ENCODE measurements around the gene TSPEAR.

TSPEAR gene

DNA sequence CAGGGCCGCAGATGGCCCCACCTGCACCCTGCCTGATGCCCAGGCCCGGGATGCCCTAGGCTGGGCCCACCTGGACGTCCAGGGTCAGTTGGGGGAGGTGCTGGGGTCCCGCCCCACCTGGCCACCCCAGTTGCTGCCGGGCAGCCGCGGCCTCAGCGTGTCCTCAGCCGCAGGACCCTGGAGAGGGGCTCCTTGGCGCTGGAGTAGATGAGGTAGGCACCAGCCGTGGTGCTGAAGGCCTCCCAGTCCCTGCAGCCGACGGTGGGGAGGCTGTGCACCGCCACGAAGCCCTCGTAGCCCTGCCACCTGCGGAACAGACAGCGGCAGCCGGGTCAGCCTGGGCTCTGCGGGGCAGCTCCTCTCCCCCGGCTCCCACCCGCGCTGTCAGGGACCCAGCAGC lies 211.7 kb downstream of the TSPEAR start:
- Histone ChIP-seq H3K9me3 (ENCODE audit: control insufficient read depth, low read length) (peaks cover 14% of the 10 kb centered on the region), H3K4me1 (ENCODE audit: control insufficient read depth, insufficient read depth, low read length, poor library complexity, severe bottlenecking) (no peaks in the 10 kb centered on the region), H3K4me3 (ENCODE audit: extremely low read depth, insufficient read depth, low read length, poor library complexity, severe bottlenecking) (no peak overlapping the region), H3K27ac (ENCODE audit: low read depth, low read length, severe bottlenecking) (no peak overlapping the region), H3K36me3 (ENCODE audit: control insufficient read depth, insufficient read depth, low read length) (no peaks in the 10 kb centered on the region)
- WGBS, 2 experiments (ENCODE audit: insufficient coverage in 2 of 2), result 90 to 91% methylated on average over 20 to 22 of the region's 23 CpGs

DNA sequence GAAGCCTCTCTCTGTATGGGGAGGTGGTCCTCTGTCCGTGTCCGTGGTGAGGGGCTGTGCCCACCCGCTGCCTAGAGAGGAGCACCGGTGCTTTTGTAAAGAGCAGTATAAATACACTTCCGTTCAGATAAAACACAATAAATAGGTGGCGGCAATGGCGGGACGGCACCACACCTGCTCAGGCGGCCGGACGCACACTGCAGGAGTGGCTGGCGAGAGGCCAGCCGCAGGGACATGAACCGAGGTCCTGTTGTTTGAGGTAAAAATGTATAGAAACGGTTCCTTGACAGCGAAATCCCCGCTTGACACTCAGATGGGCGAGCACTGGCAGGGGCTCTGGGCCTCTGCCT lies 212.2 kb downstream of the TSPEAR start:
- H3K4me1 ChIP-seq (ENCODE audit: control insufficient read depth, insufficient read depth, low read length, poor library complexity, severe bottlenecking), result no peaks in the 10 kb centered on the region
- no peak overlapping the region for H3K4me3 ChIP-seq (ENCODE audit: extremely low read depth, insufficient read depth, low read length, poor library complexity, severe bottlenecking)
- no peak overlapping the region for H3K27ac ChIP-seq (ENCODE audit: low read depth, low read length, severe bottlenecking)
- 95 to 97% methylated on average over 11 to 15 of the region's 18 CpGs for WGBS, 2 experiments (ENCODE audit: insufficient coverage in 2 of 2)
- H3K36me3 ChIP-seq (ENCODE audit: control insufficient read depth, insufficient read depth, low read length), result no peaks in the 10 kb centered on the region
- peaks cover 19% of the 10 kb centered on the region for H3K9me3 ChIP-seq (ENCODE audit: control insufficient read depth, low read length)

DNA sequence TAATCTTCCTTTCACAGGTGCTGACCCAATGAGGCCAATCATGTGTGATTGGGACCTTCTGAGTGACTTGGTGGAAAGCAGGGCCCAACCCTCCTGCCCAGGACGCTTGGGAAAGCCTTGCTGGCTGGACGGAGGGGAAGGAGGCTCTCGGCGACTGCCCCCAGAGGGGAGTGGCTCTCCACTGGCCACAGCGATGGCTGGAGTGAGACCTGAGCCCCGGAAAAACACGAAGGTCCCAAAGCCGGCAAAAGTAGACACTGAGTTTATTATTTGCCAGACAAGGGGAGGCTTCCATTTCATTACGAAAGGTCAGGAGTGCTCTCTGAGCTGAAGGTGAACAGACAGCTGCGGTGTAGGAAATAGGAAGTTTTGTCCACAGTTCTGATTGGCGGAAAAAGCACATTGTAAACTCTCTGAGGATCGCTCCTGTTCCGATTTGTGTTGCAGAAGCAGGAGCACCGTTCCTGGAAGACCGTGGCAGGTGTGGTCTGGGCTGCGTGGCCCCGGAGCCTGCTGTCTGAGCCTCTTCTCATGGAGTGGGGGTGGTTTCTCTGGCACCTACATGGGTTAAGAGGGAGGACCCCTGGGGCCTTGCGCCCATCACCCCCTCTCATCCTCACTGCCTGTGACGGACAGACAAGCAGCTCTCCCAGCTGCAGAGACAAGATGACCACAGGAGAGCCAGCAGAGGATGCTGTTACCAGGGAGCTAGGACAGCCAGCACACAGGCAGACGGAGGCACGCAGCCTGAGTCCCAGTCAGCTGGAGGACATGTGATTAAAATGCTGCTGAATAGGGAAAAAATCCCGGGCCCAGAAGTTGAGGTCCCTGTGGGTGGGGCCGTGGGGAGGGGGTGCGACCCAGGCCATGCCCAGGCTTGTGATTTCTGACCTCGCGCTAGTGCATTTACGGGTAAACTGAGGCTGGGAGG lies 212.8 kb downstream of the TSPEAR start:
- 86 to 89% methylated on average over 20 to 24 of the region's 27 CpGs for WGBS, 2 experiments (ENCODE audit: insufficient coverage in 2 of 2)
- Histone ChIP-seq H3K4me3 (ENCODE audit: extremely low read depth, insufficient read depth, low read length, poor library complexity, severe bottlenecking) (no peak overlapping the region), H3K4me1 (ENCODE audit: control insufficient read depth, insufficient read depth, low read length, poor library complexity, severe bottlenecking) (no peaks in the 10 kb centered on the region), H3K27ac (ENCODE audit: low read depth, low read length, severe bottlenecking) (no peak overlapping the region), H3K9me3 (ENCODE audit: control insufficient read depth, low read length) (peaks cover 25% of the 10 kb centered on the region), H3K36me3 (ENCODE audit: control insufficient read depth, insufficient read depth, low read length) (no peaks in the 10 kb centered on the region)

DNA sequence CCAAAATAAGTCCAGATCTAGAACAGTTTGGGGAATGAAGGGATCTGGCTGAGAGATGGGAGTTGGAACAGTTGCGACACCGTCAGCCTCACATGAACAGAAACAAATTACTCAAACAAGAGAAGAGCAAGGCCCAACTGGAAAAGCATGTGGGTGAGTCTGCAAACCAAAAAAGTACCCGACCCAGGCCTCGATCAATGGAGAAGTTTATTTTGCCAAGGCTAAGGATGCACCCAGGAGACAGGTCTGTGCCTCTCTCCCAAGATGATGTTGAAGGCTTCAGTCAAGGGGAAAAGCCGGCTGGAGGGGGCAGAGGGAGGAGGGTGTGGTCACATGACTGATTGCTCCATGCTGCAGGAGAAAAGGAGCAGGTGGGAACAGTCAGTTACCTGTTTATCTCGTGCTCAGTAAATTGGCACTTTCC lies 213.7 kb downstream of the TSPEAR start:
- Histone ChIP-seq H3K27ac (ENCODE audit: low read depth, low read length, severe bottlenecking) (no peak overlapping the region), H3K4me3 (ENCODE audit: extremely low read depth, insufficient read depth, low read length, poor library complexity, severe bottlenecking) (no peak overlapping the region), H3K36me3 (ENCODE audit: control insufficient read depth, insufficient read depth, low read length) (no peaks in the 10 kb centered on the region), H3K4me1 (ENCODE audit: control insufficient read depth, insufficient read depth, low read length, poor library complexity, severe bottlenecking) (no peaks in the 10 kb centered on the region), H3K9me3 (ENCODE audit: control insufficient read depth, low read length) (peaks cover 34% of the 10 kb centered on the region)
- WGBS, 2 experiments (ENCODE audit: insufficient coverage in 2 of 2), result 66 to 67% methylated on average over 4 of the region's 6 CpGs

DNA sequence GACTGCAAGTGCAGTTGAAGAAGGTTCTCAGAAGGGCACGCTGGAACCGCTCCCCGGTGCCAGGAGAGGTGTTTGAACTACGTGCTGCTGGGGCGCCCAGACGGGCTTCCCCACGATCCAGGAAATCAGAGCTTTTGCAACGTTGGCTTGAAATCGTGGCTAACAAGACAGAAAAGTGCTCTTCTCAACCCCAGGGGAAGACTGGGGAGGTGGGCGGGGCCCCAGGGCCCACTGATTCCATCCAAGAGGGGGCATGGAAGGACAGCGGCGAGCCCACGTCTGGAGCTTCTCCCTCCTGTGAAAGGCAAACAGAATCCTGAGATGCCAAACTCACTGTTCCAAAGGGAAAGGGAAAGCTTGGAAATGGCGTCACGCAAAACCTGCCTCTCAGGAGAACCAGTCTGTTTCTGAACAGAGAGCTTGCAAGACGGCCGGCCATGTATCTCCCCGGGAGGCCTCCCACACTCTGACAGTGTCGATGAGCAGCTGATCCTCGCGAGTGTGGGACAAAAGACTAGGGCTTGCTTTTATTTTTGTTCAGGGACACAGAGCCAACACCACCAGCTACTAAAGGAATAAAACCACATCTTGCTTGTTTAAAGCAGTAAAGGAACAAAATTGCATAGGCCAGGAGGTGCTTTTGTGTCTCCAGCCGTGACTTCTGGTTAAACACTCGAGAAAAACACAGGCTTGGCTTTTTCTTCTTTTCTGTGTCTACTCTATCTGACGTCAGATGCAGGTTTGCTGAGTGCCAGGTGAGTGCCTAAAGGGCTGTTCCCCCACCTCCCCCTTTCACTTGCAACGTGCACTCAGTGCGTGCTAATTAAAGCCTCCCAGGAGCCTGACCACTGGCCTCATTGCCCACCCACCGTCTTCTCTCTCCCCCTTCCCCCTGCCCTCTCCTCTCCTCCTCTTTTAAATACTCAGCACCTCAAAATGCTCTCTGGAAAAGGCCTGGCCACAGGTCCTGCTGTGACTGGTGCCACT lies 214.5 kb downstream of the TSPEAR start:
- no peak overlapping the region for H3K27ac ChIP-seq (ENCODE audit: low read depth, low read length, severe bottlenecking)
- H3K9me3 ChIP-seq (ENCODE audit: control insufficient read depth, low read length), result peaks cover 41% of the 10 kb centered on the region
- no peak overlapping the region for H3K4me3 ChIP-seq (ENCODE audit: extremely low read depth, insufficient read depth, low read length, poor library complexity, severe bottlenecking)
- H3K4me1 ChIP-seq (ENCODE audit: control insufficient read depth, insufficient read depth, low read length, poor library complexity, severe bottlenecking), result no peaks in the 10 kb centered on the region
- 62 to 64% methylated on average over 20 to 25 of the region's 27 CpGs for WGBS, 2 experiments (ENCODE audit: insufficient coverage in 2 of 2)
- H3K36me3 ChIP-seq (ENCODE audit: control insufficient read depth, insufficient read depth, low read length), result no peaks in the 10 kb centered on the region

DNA sequence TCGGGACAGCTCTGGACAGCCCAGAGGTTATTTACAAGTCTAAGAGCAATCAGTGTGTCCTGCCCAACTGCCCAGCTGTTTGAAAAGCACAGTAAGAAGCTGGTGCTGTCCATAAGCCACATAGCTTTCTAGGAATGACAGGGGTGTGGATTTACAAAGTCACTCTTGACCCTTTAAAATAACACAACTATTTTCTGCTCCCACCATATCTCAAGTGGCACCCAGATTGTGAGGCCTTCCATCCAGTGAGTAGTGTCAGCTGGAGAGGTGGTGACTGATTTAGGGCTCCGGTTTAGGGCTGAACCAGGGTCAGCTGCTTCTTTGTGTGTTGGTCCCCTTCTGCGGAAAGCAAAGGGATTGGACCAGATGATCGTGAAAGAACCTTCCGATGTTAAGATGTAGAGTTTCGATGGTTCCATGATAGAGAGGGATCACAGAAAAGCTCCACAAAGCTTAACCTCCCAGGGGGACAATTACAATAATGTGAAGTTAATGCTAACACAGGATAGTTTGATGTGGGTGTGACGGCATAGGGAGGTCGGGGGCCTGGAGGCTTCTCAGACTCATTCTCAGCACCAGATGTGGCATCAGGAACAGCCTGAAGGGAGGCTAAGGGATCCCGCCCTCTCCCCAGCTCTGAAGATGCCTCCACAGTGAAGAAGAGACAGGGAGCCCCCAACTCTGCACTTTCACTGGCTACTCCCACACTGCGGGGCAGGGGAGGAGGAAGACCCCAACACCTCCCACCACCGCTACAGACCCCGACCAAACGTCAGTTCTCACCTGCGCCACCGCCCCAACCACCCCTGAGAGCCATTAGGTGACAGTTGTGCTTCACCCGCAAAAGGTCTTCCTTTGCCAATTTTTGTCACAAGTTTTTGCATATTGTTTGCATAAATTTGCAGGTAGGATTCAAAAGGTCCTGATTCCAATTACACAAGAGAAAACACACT lies 215.5 kb downstream of the TSPEAR start:
- no peaks in the 10 kb centered on the region for H3K36me3 ChIP-seq (ENCODE audit: control insufficient read depth, insufficient read depth, low read length)
- no peaks in the 10 kb centered on the region for H3K4me1 ChIP-seq (ENCODE audit: control insufficient read depth, insufficient read depth, low read length, poor library complexity, severe bottlenecking)
- 94% methylated on average over 13 of the region's 16 CpGs for WGBS, 2 experiments (ENCODE audit: insufficient coverage in 2 of 2)
- no peak overlapping the region for H3K4me3 ChIP-seq (ENCODE audit: extremely low read depth, insufficient read depth, low read length, poor library complexity, severe bottlenecking)
- H3K9me3 ChIP-seq (ENCODE audit: control insufficient read depth, low read length), result peaks cover 46% of the 10 kb centered on the region
- H3K27ac ChIP-seq (ENCODE audit: low read depth, low read length, severe bottlenecking), result no peak overlapping the region

DNA sequence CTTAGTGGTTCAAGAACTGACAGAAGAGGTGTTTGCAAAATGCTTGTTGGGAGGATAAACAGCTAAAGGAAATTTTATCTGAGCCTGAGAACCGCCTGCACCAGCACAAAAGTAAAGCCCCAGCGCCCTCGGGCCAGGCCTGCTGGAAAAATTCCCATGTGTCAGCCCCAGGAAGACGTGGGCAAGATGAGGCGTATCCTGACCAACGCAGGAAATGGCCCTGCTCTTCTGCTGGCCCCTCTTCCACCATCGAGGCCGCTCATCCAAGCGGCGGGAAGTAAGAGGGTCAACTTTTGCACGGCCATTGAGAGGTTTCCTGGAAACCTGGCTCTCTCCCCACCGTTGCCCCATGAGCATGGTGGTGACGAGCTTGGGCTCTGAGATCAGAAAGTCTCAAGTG lies 216.4 kb downstream of the TSPEAR start:
- peaks cover 51% of the 10 kb centered on the region for H3K9me3 ChIP-seq (ENCODE audit: control insufficient read depth, low read length)
- H3K36me3 ChIP-seq (ENCODE audit: control insufficient read depth, insufficient read depth, low read length), result no peaks in the 10 kb centered on the region
- H3K4me3 ChIP-seq (ENCODE audit: extremely low read depth, insufficient read depth, low read length, poor library complexity, severe bottlenecking), result no peak overlapping the region
- H3K4me1 ChIP-seq (ENCODE audit: control insufficient read depth, insufficient read depth, low read length, poor library complexity, severe bottlenecking), result no peaks in the 10 kb centered on the region
- WGBS, 2 experiments (ENCODE audit: insufficient coverage in 2 of 2), result 94 to 97% methylated on average over 13 of the region's 13 CpGs
- no peak overlapping the region for H3K27ac ChIP-seq (ENCODE audit: low read depth, low read length, severe bottlenecking)

DNA sequence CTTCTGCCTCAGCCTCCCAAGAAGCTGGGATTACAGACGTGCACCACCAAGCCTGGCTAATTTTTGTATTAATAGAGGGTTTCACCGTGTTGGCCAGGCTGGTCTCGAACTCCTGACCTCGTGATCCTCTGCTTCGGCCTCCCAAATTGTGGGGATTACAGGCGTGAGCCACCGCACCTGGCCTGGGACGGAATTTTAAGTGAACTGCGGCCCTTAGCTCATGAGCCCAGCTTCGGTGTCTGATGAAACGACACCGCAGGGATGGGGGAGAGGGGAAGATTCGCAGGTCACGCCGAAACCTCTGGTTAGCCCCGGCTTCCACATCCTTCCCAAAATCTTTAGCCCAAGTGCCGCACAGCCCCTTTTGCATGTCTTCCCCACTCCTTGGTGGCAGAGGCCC lies 217.0 kb downstream of the TSPEAR start:
- H3K27ac ChIP-seq (ENCODE audit: low read depth, low read length, severe bottlenecking), result no peak overlapping the region
- no peaks in the 10 kb centered on the region for H3K36me3 ChIP-seq (ENCODE audit: control insufficient read depth, insufficient read depth, low read length)
- no peaks in the 10 kb centered on the region for H3K4me1 ChIP-seq (ENCODE audit: control insufficient read depth, insufficient read depth, low read length, poor library complexity, severe bottlenecking)
- WGBS, 2 experiments (ENCODE audit: insufficient coverage in 2 of 2), result 81 to 93% methylated on average over 6 to 15 of the region's 17 CpGs
- no peak overlapping the region for H3K4me3 ChIP-seq (ENCODE audit: extremely low read depth, insufficient read depth, low read length, poor library complexity, severe bottlenecking)
- peaks cover 51% of the 10 kb centered on the region for H3K9me3 ChIP-seq (ENCODE audit: control insufficient read depth, low read length)

DNA sequence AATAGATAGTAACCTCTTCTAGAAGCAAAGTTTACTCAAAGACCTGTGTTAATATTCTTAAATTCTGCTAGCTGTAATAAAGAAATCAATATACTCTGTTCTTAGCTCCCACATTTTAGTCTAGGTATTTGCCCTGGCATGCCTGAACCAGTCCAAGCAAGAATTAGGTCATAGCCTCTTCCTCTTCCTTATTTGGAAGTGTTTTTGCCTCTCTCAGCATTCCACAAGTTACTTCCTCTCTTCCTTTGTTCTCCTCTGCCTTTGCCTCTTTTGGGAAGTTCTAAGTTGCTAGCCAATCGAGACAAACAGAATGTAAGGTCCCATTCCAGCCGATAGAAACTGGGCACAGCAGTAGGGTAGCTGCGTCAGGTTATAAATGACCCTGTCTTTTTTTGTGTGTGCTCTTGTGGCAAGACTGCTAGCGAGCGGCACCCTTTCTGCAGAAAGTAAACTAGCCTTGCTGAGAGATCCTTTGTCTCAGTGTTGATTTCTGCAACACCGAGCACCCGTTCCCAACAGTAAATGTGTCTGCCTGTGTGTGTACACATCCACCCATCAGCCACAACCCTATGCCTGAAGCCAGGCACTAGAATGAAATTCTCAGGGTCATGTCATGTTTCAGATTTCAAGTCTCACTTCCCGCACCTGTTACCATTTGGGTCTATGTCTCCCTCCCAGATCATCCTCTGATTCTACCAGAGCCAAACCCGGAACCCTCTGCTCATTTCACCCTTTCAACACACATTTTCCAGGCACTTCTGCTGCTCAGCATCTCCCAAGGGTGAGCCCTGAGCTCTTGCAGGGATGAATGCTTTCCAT lies 218.6 kb downstream of the TSPEAR start:
- Histone ChIP-seq H3K9me3 (ENCODE audit: control insufficient read depth, low read length) (peaks cover 51% of the 10 kb centered on the region), H3K36me3 (ENCODE audit: control insufficient read depth, insufficient read depth, low read length) (no peaks in the 10 kb centered on the region), H3K4me3 (ENCODE audit: extremely low read depth, insufficient read depth, low read length, poor library complexity, severe bottlenecking) (no peak overlapping the region), H3K4me1 (ENCODE audit: control insufficient read depth, insufficient read depth, low read length, poor library complexity, severe bottlenecking) (no peaks in the 10 kb centered on the region), H3K27ac (ENCODE audit: low read depth, low read length, severe bottlenecking) (no peak overlapping the region)
- 84 to 97% methylated on average over 8 to 9 of the region's 9 CpGs for WGBS, 2 experiments (ENCODE audit: insufficient coverage in 2 of 2)

Data from mesodermal cell (in vitro differentiated cells).